Activated CD4-positive, CD25-positive, alpha-beta regulatory T cell treated with anti-CD3 and anti-CD28 coated beads, Interleukin-2, amount 50 U/mL, for 24 hours (primary cell): ENCODE measurements around the gene UNC5C.

Source experiments
- ATAC-seq, 2 donors: fragments of 150-1000 bp; cut with Tn5 transposase; one replicate each; pipeline ENCODE4 v1.10.0; 2021; ENCODE audit warnings: mild to moderate bottlenecking in 1 of 2, moderate library complexity in 1 of 2

UNC5C gene

DNA sequence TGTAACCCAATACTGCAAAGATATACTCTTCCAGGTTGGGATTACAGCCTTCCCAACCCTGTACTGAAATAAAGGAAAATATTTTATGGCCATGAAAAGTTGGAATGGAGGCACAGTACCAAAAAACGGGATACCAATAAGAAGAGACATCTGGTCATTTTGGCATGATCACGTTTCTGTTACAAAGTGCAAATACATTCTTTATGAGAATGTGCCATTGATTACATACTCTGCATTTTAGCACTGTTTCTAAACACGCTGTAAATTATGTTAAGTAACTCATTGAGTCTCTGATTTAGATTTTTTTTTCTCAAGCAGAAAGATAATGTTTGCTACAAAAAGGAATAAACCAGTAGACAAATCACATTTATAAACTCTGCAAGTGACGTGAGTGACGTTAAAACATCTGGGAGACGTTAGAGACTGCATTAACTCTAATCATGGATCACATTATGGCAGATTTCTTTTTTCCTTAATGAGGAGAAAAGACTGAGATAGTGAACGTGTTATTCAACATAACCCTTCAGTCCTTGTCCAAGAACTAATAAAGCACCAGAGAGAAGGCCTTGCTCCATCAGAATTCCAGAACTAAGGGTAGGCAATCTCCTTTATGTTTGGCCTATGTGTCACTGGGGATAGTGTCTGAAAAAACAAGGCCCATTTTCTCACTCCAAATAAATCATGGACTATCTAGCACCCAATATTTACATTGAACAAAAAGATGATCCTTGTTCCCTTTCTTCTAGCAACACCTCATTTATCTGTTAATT lies 31.0 kb downstream of the UNC5C start:
- ATAC-seq: no peak

DNA sequence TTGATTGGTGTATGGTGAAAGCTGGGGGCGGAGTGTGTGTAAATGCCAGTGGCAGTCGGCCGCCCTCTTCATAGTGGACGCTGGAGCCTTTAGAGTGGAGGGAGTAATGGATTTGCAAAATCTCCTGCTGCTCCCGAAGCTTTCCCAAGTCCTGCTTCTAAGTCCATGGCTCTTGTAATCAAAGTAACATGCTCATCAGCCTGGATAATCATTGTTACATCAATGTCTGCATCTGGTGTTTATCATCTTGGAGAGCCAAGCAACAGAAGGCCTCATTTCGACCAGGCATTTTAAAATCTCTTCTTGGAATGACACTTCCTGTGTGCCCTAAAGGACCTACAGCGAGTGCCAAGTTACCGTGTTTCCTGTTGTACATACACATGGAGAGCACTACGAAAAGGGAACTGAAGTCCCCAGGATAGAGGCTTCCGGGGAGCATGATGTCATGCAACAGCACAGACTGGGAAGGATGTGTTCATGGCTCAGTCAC lies 32.2 kb downstream of the UNC5C start:
- ATAC-seq: no peak

DNA sequence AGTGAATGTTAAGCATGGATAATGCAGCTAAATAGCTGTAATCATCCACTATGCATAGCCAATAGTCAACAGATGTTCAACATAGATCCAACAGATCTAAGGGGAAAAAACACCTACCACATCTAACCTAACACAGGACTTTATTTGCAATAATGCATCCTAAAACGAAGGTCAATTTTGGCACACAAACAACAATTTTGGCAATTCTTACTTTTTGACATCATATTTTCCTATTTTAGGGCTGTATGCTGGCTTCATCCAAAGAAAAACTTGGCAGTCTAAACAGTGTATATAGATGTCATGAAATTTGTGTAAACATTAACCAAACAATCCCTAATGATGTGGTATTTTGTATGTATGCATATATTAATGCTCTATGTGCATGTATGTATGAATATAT lies 33.2 kb downstream of the UNC5C start:
- no peak for ATAC-seq

GRCh38 chr4:95513022-95513421 lies 35.8 kb downstream of the UNC5C start:
- no peak for ATAC-seq

DNA sequence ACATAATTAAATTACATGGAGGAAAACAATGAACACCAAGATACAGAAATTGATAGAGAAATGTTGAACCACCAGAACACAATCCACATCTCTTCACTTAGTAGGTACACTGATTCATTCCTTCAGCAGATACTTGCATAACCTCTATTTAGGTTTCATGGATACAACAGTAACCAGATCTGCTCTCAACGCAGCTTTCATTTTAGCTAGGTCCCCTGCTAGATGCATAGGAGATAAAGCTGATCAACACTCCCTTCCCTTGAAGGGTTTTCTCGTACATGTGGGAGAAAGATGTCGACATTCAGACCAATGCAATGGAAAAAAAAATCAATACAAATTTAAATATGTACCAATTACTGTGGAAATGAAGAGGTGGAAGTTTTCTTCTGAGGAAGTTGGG lies 37.3 kb downstream of the UNC5C start:
- ATAC-seq: no peak

DNA sequence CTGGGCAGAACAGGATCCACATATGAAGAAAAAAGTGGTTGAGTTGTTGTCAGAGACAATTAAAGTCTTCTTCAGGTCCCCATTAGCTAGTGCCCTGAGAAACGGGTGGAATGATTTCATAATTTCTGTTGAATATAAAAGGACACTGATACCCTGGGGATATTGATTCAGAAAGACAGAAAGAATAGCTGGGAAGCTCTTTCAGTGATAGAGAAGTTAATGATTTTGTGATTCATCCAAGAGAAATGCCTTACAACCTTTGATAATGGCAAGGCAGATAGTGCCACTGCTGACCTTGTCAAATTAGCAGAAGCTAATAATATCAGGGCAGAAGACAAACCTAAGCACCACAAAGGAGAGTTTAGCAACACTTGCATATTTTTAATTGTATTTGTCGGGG lies 37.9 kb downstream of the UNC5C start:
- ATAC-seq: no peak

GRCh38 chr4:95510145-95510544 lies 38.6 kb downstream of the UNC5C start:
- ATAC-seq: no peak

- peak in 1 of 2 donors; percentile 28 for ATAC-seq
Measured at GRCh38 chr4:95508421-95508820, 40.4 kb downstream of the UNC5C start.

DNA sequence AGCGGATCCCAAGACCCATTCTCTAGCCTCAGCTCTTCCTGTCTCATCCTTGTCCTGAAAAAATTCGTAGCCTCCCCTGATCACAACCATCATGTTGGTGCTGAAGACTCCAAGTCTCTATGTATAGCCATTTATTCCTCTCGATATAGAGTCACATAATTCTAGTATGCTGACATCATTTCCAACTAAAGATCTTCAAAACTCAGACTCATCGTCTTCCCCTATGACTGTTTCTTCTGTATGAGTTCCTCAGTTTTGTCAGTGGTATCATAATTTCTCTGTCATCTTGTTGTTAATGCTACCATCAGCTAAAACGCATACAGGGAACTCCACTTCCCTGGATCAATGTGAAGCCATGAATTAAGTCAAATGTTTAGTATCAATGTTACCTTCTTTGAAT lies 41.2 kb downstream of the UNC5C start:
- no peak for ATAC-seq

- ATAC-seq: no peak
Measured at GRCh38 chr4:95507147-95507546, 41.6 kb downstream of the UNC5C start.

GRCh38 chr4:95506264-95506663 lies 42.5 kb downstream of the UNC5C start:
- ATAC-seq: no peak

GRCh38 chr4:95505799-95506198 lies 43.0 kb downstream of the UNC5C start:
- no peak for ATAC-seq

DNA sequence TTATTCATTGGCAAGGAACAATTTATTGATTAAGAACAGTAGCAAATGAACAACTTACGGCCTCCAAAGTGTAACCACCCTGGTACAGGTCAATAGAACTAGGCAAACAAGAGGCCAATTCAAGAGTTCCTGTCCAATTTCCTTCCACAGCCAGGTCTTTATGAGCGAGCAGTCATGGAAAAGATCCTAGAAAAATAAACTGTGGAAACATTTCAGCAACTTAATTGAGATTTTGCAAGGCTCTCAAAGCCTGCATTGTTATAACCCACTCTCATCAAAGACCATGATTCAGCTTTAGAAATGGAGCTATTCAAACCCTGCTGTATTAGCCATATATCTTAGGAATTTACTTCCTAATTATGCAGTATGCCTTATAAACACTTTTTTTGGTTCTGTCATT lies 43.6 kb downstream of the UNC5C start:
- ATAC-seq: no peak

- no peak for ATAC-seq
Measured at GRCh38 chr4:95504501-95504900, 44.3 kb downstream of the UNC5C start.

- ATAC-seq: no peak
Measured at GRCh38 chr4:95500361-95500760, 48.4 kb downstream of the UNC5C start.

GRCh38 chr4:95499291-95499696 lies 49.5 kb downstream of the UNC5C start:
- ATAC-seq: no peak

- no peak for ATAC-seq
Measured at GRCh38 chr4:95494186-95494585, 54.6 kb downstream of the UNC5C start.

DNA sequence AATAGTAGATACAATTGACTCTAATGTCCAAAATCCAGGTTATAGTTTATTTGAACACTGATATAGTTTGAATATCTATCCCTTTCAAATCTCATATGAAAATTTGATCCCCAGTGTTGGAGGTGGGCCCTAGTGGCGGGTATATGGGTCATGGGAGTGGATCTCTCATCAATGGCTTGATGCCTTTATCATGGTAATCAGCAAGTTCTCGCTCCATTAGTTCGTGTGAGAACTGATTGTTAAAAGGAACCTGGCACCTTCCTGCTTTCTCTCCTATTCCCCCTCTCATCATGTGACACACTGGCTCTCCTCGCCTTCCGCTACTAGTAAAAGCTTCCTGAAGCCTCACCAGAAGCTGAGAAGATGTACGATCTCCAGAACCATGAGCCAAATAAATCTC lies 70.1 kb downstream of the UNC5C start:
- no peak for ATAC-seq

- ATAC-seq: no peak
Measured at GRCh38 chr4:95476121-95476520, 72.7 kb downstream of the UNC5C start.

- ATAC-seq: no peak
Measured at GRCh38 chr4:95472534-95472933, 76.2 kb downstream of the UNC5C start.

DNA sequence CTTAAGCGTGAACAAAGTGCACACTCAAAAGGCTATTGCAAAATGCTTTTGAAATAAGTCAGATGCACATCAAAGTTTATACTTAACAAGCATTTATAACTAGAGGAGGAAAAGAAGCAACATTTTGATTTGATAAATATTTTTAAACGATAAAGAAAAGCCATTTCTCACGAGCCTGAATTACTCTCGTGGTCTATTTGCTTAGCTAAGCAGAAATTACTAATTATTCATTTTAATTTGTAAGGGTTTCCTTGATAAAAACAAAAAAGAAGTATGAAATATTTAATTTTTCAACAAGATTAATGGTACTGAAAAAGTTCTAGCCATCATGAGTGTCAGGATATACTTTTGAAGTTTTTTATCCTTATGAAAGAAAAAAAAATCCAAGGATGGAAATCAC lies 78.2 kb downstream of the UNC5C start:
- ATAC-seq: no peak

DNA sequence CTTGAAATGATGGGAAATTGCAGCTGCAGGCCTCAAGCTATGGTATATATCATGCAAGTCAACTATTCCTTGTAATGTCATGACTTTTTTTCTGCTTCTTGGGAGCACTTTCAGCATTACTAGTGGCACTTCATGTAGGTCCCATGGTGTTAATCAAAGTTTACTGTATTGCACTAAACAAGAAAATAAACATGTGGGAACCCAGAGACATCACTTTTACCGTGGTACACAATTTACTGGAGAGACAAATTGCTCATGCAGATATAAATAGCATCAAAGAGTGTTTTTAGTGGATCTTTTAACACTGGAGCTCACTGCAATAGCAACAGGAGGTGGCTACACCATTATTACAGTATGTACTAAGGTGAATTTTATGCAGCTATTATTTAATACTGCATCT lies 79.2 kb downstream of the UNC5C start:
- no peak for ATAC-seq

- ATAC-seq: no peak
Measured at GRCh38 chr4:95466791-95467190, 82.0 kb downstream of the UNC5C start.

GRCh38 chr4:95465010-95465409 lies 83.8 kb downstream of the UNC5C start:
- ATAC-seq: no peak

DNA sequence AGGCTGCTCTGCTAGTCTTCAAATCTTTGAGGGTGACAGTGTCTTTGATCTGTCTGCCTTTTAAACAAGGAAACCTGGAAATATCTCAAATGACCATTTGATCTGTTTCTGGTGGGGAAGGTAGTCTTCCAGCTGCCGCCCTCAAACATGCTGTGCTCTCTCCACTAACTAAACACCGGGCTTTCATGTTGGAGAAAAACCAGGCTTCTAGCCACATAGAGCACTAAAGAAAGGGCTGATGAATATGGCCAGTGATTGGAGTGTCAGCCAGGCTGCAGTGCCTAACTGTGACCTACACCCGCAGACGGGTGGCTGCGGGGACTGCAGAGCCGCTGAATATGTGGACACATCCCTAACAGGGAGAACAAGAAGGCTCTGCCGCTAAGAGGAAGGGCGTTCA lies 85.9 kb downstream of the UNC5C start:
- ATAC-seq: no peak
